NK-92 (cell line): ENCODE results near the gene HIGD2A.

ENCODE experiments used
- DNase-seq: peaks from one replicate; lab custom pipeline; 2025; ENCODE audit not compliant: unreplicated experiment; lab: John Stamatoyannopoulos, UW

HIGD2A gene

DNA sequence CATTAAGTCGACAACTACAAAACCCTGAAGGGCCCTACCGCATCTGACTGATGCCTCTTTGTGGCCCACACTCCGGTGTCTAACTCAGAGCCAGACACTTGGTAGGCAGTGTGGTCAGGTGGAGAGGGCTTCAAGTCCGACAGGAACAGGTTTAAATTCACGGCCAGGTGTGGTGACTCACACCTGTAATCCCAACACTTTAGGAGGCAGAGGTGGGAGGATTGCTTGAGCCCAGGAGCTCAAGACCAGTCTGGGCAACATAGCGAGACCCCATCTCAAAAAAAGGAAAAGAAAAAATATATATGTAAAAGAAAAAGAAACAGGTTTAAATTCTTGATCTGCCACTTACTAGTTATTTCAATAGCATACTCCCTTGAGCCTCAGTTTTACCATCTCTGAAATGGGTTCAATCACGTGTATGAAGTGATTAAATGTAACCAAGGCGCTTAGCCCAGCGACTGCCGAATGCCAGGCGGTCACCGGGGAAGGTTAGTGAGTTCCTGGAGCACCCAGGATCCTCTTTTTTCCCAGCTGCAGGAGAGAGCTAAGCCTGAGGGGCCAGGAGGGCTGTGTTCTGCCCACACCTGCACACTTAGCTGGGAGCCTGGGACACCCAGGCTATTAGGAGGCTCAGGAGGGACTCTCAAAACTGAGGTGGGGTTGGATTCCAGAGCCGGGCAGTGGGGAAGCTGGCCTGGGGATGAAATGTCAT is 26.8 kb downstream of the HIGD2A start:
- DNase-seq = no peak

DNA sequence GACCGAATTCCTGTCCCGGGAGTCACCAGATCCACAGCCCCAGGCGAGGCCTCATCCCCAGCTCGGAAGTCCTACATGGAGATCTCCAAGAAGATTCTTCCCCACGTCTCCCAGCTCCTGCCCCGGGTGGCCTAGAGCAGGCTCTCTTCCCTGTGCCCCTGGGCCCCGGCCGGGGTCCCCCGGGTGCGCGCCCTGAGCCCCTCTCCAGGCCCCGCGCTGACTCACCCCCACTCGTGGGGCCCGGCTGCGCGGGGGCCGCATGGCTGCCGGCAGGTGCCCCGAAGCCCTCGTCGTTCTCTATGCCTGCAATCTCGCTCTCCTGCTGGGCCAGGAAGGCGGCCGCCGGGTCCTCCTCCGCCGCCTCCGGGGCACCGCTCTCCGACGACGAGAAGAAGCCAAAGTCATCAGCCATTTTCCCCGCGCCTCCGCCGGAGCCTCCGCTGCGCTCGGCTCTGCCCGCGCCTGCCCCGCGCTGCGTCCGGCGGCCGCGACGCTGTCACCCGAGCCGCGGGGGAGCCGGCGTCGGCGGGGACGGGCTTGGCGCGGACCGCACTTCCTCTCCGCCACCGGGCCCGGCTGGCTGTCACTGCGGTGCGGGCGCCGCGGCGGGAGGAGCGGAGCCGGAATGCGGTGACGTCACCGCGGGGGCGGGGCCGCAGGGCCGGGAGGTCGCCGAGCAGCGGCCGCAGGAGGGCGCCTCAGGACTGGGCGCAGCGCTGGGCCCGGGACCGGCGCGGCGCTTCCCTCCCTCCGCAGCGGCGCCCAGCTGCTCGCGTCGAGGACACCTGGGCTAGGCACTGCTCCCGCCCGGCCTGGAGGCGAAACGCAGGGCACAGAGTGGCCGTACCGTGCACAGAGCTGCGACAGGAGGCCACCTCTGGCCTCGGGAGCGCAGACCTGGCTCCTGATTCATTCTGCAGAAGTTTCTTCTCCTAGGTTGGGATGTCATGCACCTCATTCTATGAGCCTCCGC is 27.7 kb downstream of the HIGD2A start, which contains the start of gene CLTB:
TSS of gene CLTB (minus strand) at position 588 of the 973 bp plus-strand sequence. CDS start at position 412, 176 bp downstream.
- no peak for DNase-seq

DNA sequence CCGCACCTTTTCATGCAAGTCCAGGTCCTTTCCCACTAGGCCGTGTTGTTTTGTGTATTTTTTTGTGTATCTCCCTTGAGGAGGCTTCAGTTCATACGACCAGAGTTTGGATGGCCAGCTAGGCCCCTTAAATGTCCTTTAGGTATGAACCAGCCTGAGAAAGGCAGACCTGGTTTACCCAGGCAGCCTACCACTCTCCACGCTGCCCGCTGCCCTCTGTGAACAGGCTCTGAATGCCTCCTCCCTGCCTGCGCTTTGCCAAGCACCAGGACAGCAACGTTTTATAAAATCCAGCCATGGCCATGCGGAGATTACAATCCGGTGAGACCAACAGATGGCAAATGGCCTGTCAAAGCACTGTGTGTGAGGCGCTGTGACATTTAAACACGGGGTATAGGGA is 28.4 kb downstream of the HIGD2A start:
- DNase-seq = no peak

DNA sequence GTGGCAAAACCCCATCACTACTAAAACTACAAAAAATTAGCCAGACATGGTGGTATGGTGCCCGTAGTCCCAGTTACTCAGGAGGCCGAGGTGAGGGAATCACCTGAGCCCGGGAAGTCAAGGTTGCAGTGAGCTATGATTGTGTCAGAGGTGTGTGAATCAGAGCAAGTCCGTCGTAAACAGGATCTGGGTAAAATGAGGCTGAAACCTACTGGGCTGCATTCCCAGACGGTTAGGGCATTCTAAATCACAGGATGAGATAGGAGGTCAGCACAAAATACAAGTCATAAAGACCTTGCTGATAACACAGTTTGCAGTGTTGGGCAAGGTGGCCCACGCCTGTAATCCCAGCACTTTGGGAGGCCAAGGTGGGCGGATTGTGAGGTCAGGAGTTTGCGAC is 29.7 kb downstream of the HIGD2A start:
- DNase-seq = no peak

DNA sequence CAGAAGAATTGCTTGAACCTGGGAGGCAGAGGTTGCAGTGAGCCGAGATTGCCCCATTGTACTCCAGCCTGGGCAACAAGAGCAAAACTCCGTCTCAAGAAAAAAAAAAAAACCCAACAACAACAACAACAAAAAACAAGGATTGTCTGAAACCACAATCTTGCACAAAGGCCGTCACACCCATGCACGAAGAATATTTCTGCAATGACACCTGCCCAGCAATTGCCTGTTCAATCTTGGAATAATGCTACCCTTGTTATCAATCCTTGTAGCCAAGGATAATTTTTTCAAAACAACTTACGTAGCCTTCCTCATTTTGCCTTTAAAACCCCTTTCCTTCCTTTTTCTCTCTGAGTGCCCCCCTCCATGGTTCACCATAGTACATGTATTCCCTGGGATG is 31.5 kb downstream of the HIGD2A start:
- DNase-seq = no peak

DNA sequence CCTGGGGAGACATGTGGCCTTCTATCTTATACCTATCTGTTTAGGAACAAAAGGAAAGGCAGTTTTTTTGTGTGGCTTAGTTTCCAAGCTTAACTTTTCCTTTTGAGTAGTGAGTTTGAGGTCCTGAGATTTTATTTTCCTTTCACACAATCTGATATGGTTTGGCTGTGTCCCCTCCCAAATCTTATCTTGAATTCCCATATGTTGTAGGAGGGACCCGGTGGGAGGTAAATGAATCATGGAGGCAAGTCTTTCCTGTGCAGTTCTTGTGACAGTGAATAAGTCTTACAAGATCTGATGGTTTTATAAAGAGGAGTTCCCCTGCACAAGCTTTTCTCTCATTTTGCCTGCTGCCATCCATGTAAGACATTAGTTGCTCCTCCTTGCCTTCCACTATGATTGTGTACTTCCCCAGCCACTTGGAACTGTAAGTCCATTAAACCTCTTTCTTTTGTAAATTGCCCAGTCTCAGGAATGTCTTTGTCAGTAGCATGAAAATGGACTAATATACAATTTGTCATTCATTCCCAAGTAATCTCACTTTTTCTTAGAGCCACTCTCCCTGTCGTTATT is 32.5 kb downstream of the HIGD2A start:
- no peak for DNase-seq

DNA sequence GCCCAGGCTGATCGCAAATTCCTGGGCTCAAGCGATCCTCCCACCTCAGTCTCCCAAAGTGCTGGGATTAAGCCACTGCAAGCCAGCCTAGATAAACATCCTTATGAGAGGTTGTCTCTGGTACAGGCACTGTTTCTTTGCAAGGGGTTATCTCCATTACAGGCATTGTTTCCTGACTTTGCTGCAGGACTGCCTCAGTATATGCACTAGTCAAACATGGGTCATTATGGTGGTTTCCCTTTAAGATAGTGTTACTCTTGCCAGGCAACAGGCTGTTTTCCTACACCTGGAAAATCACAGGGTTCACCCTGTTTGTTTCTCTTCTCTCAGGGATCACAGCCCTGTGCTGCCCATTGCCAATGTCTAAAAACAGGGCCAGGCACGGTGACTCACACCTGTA is 35.6 kb downstream of the HIGD2A start:
- DNase-seq = no peak

DNA sequence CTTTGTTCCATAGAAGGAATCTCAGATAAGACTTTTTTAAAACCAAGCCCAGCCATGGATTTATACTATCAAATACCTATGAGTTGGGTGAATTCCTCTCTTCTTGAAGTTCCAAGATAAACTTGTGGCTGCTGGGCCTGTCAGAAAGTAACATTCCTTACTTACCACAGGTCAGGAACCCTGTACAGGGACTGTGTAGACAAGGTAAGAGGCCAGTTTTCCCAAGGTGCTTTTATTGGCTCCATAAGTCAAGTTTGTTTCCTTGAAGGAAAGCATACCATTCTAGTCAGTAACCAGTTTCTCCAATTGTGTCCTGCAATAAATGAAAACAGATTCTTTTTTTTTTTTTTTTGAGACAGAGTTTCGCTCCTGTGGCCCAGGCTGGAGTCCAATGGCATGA is 36.6 kb downstream of the HIGD2A start:
- no peak for DNase-seq

DNA sequence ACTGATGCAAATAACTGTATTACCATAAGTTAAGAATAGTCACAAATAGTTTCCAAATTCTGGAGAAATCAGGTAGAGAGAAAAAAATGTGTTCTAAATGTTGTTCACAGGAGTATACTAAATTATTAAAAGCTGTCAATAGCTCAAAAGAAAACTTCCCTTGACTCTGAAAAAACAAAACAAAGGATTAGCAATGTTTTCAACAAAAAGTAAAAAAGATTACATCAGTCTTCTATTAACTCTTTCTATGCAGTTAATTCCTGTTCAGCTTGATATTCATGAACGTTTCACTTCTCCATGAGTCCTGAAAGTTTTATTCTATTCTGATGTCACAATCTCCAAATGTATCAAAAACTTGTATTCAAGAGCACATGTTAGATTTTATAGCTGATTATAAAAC is 37.2 kb downstream of the HIGD2A start:
- DNase-seq = no peak

DNA sequence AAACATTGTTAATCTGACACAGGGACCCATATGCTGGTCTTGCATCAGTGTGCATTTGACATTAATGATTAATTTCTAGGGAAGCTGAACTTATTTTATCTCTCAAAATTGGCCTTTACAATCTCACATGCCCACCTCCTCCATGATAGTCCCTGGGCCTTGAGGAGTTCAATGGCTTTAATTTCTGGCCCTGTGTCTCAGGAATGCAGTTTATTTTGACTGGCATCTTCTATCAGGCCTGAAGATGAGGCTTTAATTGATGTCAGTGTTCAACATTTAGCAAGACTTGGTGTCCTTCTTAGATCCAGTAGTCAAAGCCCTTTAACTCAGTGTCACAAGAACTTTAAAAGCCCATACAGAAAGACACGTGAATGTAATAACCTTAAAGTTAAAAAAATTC is 38.3 kb downstream of the HIGD2A start:
- no peak for DNase-seq

DNA sequence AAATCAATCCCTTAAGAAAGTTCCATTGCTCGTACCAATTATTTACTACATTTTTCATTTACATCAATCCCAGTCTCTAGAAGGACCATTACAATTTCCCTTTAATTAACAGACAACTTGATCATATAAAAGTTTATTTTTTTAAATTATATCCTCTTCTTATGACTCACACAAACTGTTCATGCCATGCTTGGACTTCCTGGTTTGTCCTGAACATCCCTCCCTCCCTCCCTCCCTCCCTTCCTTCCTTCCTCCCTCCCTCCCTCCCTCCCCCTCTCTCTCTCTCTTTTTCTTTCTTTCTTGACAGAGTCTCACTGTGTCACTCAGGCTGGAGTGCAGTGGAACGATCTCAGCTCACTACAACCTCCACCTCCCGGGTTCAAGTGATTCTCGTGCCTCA is 39.4 kb downstream of the HIGD2A start:
- no peak for DNase-seq

DNA sequence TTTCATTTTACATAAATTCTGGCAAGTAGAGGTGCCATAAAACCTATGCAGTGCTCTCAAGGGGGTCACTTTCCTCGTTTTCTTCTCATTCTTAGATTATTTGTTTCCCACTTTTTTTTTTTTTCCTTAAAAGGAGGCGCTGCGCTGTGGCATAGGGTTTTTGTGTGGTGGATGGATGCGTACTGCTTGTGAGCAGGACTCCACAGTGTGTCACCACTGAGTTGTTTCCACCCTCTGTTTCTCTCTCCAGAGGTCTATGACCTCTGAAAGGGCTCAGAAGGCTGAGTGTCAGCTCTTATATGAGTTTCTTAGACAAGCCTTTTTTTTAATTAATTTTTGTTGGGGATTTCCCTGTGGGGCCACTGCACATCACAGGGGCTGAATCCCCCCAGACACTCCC is 41.4 kb downstream of the HIGD2A start:
- no peak for DNase-seq

DNA sequence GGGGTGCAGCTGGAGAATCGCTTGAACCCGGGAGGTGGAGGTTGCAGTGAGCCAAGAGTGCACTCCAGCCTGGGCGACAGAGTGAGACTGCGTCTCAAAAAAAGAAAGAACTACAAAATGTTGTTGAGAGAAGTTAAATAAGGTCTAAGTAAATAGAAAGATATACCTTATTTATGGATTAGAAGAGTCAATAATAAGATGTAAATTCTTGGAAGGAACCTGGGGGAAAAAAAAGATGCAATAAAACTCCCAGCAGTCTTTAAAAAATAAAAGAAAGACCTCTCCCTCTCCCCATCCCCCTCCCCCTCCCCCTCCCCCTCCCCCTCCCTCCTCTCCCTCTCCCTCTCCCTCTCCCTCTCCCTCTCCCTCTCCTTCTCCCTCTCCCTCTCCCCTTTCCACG is 44.2 kb downstream of the HIGD2A start:
- no peak for DNase-seq

DNA sequence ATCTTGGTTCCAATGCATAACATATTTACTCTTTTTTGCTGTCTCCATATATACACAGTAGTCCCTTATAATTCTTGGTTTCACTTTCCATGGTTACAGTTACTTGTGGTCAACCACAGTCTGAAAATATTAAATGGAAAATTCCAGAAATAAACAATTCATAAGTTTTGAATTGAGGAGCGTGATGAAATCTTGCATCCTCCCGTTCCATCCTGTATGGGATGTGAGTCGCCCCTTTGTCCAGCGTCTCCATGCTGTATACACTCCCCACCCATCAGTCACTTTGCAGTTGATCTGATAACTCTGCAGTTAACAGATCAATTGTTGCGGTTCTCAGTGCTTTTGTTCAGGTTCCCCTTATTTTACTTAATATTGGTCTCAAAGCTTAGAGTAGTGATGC is 48.1 kb downstream of the HIGD2A start:
- DNase-seq = no peak

DNA sequence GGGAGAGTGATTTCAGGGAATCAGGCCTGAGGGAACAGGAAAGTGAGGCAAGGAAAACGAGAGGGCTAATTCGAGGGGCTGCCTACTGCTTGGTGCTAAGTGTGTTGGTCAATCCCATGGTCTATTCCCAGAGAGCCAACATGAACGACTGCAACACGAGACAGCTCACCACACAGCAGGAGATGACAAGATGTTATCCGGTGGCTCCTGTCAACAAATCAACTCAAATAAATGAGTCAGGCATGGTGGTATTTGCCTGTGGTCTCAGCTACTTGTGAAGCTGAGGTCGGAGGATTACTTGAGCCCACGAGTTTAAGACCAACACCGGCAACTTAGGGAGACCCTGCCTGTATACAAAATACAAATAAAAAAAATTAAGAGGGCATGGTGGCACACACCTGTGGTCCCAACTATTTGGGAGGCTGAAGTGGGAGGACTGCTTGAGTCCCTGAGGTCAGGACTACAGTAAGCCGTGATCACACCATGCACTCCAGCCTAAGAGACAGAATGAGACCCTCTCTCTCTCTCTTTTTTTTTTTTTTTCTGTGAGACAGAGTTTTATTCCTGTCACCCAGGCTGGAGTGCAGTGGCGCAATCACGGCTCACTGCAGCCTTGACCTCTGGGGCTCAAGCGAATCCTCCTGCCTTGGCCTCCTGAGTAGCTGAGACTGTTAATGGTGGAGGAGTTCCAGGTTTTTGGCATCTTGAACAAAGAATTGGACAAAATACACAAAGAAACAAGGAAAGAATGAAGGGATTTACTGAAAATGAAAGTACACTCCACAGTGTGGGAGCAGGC is 50.6 kb downstream of the HIGD2A start:
- DNase-seq = no peak
